Endothelial cell of umbilical vein (primary cell): ENCODE data around the gene MFSD6. TPM values are rescaled to one million over a fixed set of nuclear protein-coding genes. Genes with fewer than 3 reads are reported as not detected.

ENCODE experiments used
- BruUV-seq: library from RNA; stranded (reverse); fragments of 400-500 nt; replicated peaks from 2 replicates; lab custom pipeline; 2021; lab: Mats Ljungman, UMichigan
- CTCF ChIA-PET: fragments of 300-600, 350-600 bp; sonication (Branson Sonifier 250); formaldehyde crosslinking; loops from one replicate; lab custom pipeline; 2021; ENCODE audit warnings: antibody characterized with exemption, inconsistent platforms; lab: Charles Lee
- POLR2A ChIA-PET: fragments of 300-600, 350-600 bp; sonication (Branson Sonifier 250); formaldehyde crosslinking; loops from one replicate; lab custom pipeline; 2021; ENCODE audit warnings: antibody characterized with exemption, inconsistent platforms; lab: Charles Lee
- DNase-seq: peaks from one replicate; pipeline ENCODE4 v3.0.0-alpha.2; 2011; ENCODE audit warnings: low read depth, low spot score
- FAIRE-seq: peaks from 2 replicates; lab custom pipeline; 2011; peaks lifted over from hg19 to GRCh38; lab: Jason Lieb, UNC
- H2AFZ ChIP-seq: 2 replicates; pipeline ENCODE4 v1.6.0; 2012; ENCODE audit warnings: low read depth, low read length, control low read depth, inconsistent platforms
- H3K27ac ChIP-seq: 2 replicates; pipeline ENCODE4 v1.5.1; 2011; ENCODE audit warnings: low read depth, mild to moderate bottlenecking, control low read depth, low read length, moderate library complexity; ENCODE audit not compliant: insufficient read depth
- H3K27me3 ChIP-seq, 2 experiments: 2 replicates each; pipeline versions ENCODE4 v1.6.0 to v1.6.1; 2011; ENCODE audit warnings: low read length in 2 of 2, mixed read lengths in 1 of 2; ENCODE audit not compliant: control insufficient read depth in 2 of 2, insufficient read depth in 2 of 2
- H3K36me3 ChIP-seq, 2 experiments: 2 replicates in 1 of 2; 3 replicates in 1 of 2; pipeline ENCODE4 v1.5.1; 2011; ENCODE audit warnings: low read length in 2 of 2, mild to moderate bottlenecking in 1 of 2, moderate library complexity in 1 of 2; ENCODE audit not compliant: control insufficient read depth in 2 of 2, insufficient read depth in 2 of 2; ENCODE audit errors: extremely low read depth in 1 of 2
- H3K4me1 ChIP-seq: 3 replicates; pipeline ENCODE4 v1.5.1; 2011; ENCODE audit warnings: mild to moderate bottlenecking, low read length; ENCODE audit not compliant: control insufficient read depth, insufficient read depth; ENCODE audit errors: extremely low read depth
- H3K4me2 ChIP-seq: 2 replicates; pipeline ENCODE4 v1.6.1; 2011; ENCODE audit warnings: low read length, control low read depth, mixed read lengths; ENCODE audit not compliant: insufficient read depth
- H3K4me3 ChIP-seq, 3 experiments: fragments of 200-600 bp in 1 of 3; sonication (generic), shearing (Covaris generic) in 1 of 3; replicated peaks in 1 of 3; 2 replicates each; pipeline ENCODE4 v1.5.1; 2011 to 2016; ENCODE audit warnings: control low read depth in 3 of 3, low read length in 3 of 3, mild to moderate bottlenecking in 2 of 3, inconsistent platforms in 1 of 3, low read depth in 1 of 3, moderate library complexity in 1 of 3; ENCODE audit not compliant: insufficient read depth in 1 of 3
- H3K79me2 ChIP-seq: 2 replicates; pipeline ENCODE4 v1.6.0; 2012; ENCODE audit warnings: low read length, inconsistent platforms; ENCODE audit not compliant: control insufficient read depth, insufficient read depth
- H3K9ac ChIP-seq: replicated peaks from 2 replicates; pipeline ENCODE3; 2011; ENCODE audit warnings: low read length, control low read depth; ENCODE audit not compliant: insufficient read depth; ENCODE audit errors: extremely low read depth
- H3K9me1 ChIP-seq: replicated peaks from 3 replicates; pipeline ENCODE4 v1.6.0; 2011; ENCODE audit warnings: mild to moderate bottlenecking, low read length; ENCODE audit not compliant: control insufficient read depth, insufficient read depth; ENCODE audit errors: extremely low read depth
- H3K9me3 ChIP-seq: replicated peaks from 2 replicates; pipeline ENCODE4 v1.5.1; 2012; ENCODE audit warnings: low read length, inconsistent platforms; ENCODE audit not compliant: control insufficient read depth, insufficient read depth
- H4K20me1 ChIP-seq: replicated peaks from 2 replicates; pipeline ENCODE3; 2011; ENCODE audit warnings: mild to moderate bottlenecking, low read length; ENCODE audit not compliant: control insufficient read depth, insufficient read depth; ENCODE audit errors: extremely low read depth
- CTCF ChIP-seq, 2 donors: IDR thresholded peaks; 1 replicate in 1 of 2; 2 replicates in 1 of 2; pipeline ENCODE4 v1.5.1; 2011; ENCODE audit warnings: low read length in 2 of 2, mild to moderate bottlenecking in 2 of 2, moderate library complexity in 2 of 2, control low read depth in 1 of 2, inconsistent platforms in 1 of 2, low read depth in 1 of 2; ENCODE audit not compliant: insufficient read depth in 1 of 2; ENCODE audit errors: extremely low read depth in 1 of 2
- EZH2 ChIP-seq: IDR thresholded peaks from 2 replicates; pipeline ENCODE4 v1.6.1; 2012; ENCODE audit warnings: borderline replicate concordance, low read depth, mild to moderate bottlenecking, moderate library complexity, low read length, inconsistent platforms; ENCODE audit not compliant: severe bottlenecking
- FOS ChIP-seq: IDR thresholded peaks from 2 replicates; pipeline ENCODE4 v1.6.1; 2011; ENCODE audit warnings: mild to moderate bottlenecking, low read length, moderate library complexity, borderline replicate concordance; ENCODE audit not compliant: insufficient read depth
- GATA2 ChIP-seq: IDR thresholded peaks from 2 replicates; pipeline ENCODE4 v1.7.0; 2011; ENCODE audit warnings: low read depth, mild to moderate bottlenecking, moderate library complexity, mixed read lengths, low read length; ENCODE audit not compliant: insufficient read length, insufficient read depth
- JUN ChIP-seq: IDR thresholded peaks from 2 replicates; pipeline ENCODE4 v1.6.1; 2011; ENCODE audit warnings: borderline replicate concordance, low read depth; ENCODE audit not compliant: insufficient read length, insufficient read depth
- MAX ChIP-seq: IDR thresholded peaks from 2 replicates; pipeline ENCODE4 v1.6.1; 2011; ENCODE audit not compliant: insufficient read depth, insufficient read length
- POLR2AphosphoS5 ChIP-seq: IDR thresholded peaks from 2 replicates; pipeline ENCODE4 v1.6.1; 2012; ENCODE audit warnings: low read depth, mild to moderate bottlenecking, control low read depth, low read length, moderate library complexity; ENCODE audit not compliant: insufficient read depth
- dilution Hi-C: fragments of 300-500 bp; cut with MboI; formaldehyde crosslinking; loops from one replicate; pipeline ENCODE4 v1.15.0; 2019; ENCODE audit warnings: low sequenced_read_pairs; ENCODE audit not compliant: extremely low pct_ligation_motif_present
- intact Hi-C: fragments of 100-400 bp; cut with micrococcal nuclease; formaldehyde crosslinking; loops from one replicate; pipeline ENCODE4 v1.10.0; 2022
- polyA plus RNA-seq, 4 experiments: library from polyadenylated mRNA; depleted of rRNA in 3 of 4; stranded (reverse) in 3 of 4; unstranded in 1 of 4; fragments of >200 nt; gene quantifications; 2 replicates each; pipeline versions ENCODE4 v1.2.1 to v1.2.3, GENCODE V29; 2011 to 2012; ENCODE audit warnings: missing spikeins in 1 of 4
- total RNA-seq: library from RNA; stranded (reverse); gene quantifications from 2 replicates; pipeline ENCODE4 v1.2.3, GENCODE V29; 2021

MFSD6 gene
- total and polyA plus RNA-seq, 2 donors (not counting 3 experiments of a cell fraction or from before 2014, with no cell fraction given): 4.3 to 4.5 TPM

GRCh38 chr2:190529486-190530247 lies 121.5 kb downstream of the MFSD6 start:
- H3K9me1 ChIP-seq: no peaks in the 10 kb centered on the region
- H2AFZ ChIP-seq: no peak overlapping the region
- H3K27ac ChIP-seq: no peak overlapping the region
- no TSS peak for BruUV-seq
- ChIA-PET CTCF (no interaction called here), POLR2A (no interaction called here)
- TF ChIP-seq FOS: no peak
- TF ChIP-seq JUN: no peak
- TF ChIP-seq EZH2: no peak
- TF ChIP-seq CTCF (IDR thresholded peaks at IDR 0.05; ENCODE audit: extremely low read depth in 1 of 2, insufficient read depth in 1 of 2, low read depth in 1 of 2, low read length in 2 of 2): no peak
- TF ChIP-seq POLR2AphosphoS5: no peak
- no peak for TF ChIP-seq MAX
- TF ChIP-seq GATA2: no peak
- H3K36me3 ChIP-seq: no peaks in the 10 kb centered on the region
- no peak overlapping the region for H3K4me3 ChIP-seq
- no peaks in the 10 kb centered on the region for H3K79me2 ChIP-seq
- no peaks in the 10 kb centered on the region for H3K9me3 ChIP-seq
- dilution Hi-C loops (no loop called here), intact Hi-C loops (loop anchor here (5.0 kb wide), 1 partner anchor 233 kb away; no protein-coding TSS in a partner anchor)
- DNase-seq (no peak), FAIRE-seq (no peak)
- H3K27me3 ChIP-seq: no peaks in the 10 kb centered on the region
- no peak overlapping the region for H3K9ac ChIP-seq
- peaks cover 3% of the 10 kb centered on the region for H3K4me1 ChIP-seq
- H3K4me2 ChIP-seq: no peak overlapping the region
- no peaks in the 10 kb centered on the region for H4K20me1 ChIP-seq
